ENCODE data around the gene TBC1D1. TPM values are rescaled to one million over a fixed set of nuclear protein-coding genes. Genes with fewer than 3 reads are reported as not detected.

Gene TBC1D1
- total and polyA plus RNA-seq, 2 of the 8 experiments (the other 6 are each of a cell fraction or from before 2014, with no cell fraction given): 96.9 to 162 TPM

DNA sequence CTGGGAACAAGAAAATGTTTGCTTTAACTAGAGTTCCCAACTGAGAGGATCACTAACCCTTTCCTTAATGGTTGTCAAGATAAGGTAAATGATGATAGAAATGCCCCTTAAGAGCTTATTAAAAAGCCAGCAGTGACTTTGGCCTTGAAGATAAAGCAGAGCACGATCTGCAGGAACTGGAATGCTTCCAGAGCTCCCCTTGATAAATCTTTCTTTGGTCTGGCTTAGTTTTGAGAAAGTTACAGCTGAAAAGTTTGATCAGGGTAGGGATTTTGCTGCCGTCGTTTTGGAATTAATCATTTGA lies 133.3 kb downstream of the TBC1D1 start:
- H2BK20ac ChIP-seq (ENCODE audit: low read length): no peak overlapping the region
- 83% methylated on average over 3 of the region's 3 CpGs; no CpG with 5 or more reads in 1 of the 2 experiments for whole genome bisulfite sequencing, 2 experiments (ENCODE audit: extremely low coverage in 1 of 2, insufficient coverage in 1 of 2, insufficient read length in 1 of 2, insufficient replicate concordance in 2 of 2, low coverage in 1 of 2, low lambda C conversion rate in 2 of 2, missing lambda C conversion rate in 1 of 2)
- no peak overlapping the region for H3K9ac ChIP-seq (replicated peaks in 1 of 4; ENCODE audit: extremely low read depth in 1 of 4, low read depth in 3 of 4, low read length in 3 of 4)
- no peak overlapping the region for H3K27ac ChIP-seq (ENCODE audit: low read depth, low read length)
- H2BK15ac ChIP-seq (ENCODE audit: low read length): no peak overlapping the region
- DNase-seq (ENCODE audit: low read depth in 1 of 2, low spot score in 2 of 2) (no peak), FAIRE-seq (no peak)
- no peaks in the 10 kb centered on the region for H3K79me1 ChIP-seq (ENCODE audit: low read depth, low read length)
- H3K18ac ChIP-seq (ENCODE audit: extremely low read depth, low read length): no peak overlapping the region
- ChIA-PET CTCF (ENCODE audit: partially characterized antibody) (interaction anchor here (0.6 to 0.9 kb wide), 2 partner anchors 20 to 30 kb away, joined by 3 read pairs; no protein-coding TSS in a partner anchor), POLR2A (ENCODE audit: partially characterized antibody) (interaction anchor here (0.5 kb wide), 1 partner anchor 559 kb away, joined by 3 read pairs; no protein-coding TSS in a partner anchor)
- H2AK5ac ChIP-seq (ENCODE audit: low read depth, low read length): no peak overlapping the region
- H3K4me3 ChIP-seq (ENCODE audit: extremely low read depth in 1 of 4, insufficient read depth in 2 of 4, low read depth in 3 of 4, low read length in 4 of 4): no peak overlapping the region
- H3K4me1 ChIP-seq (replicated peaks in 1 of 4; ENCODE audit: control insufficient read depth in 3 of 4, insufficient read depth in 4 of 4, low read length in 3 of 4): no peaks in the 10 kb centered on the region
- H4K8ac ChIP-seq (ENCODE audit: extremely low read depth, insufficient read depth, low read length): no peak overlapping the region
- H2BK5ac ChIP-seq (ENCODE audit: low read depth, low read length): no peak overlapping the region
- H3K36me3 ChIP-seq (ENCODE audit: control insufficient read depth in 2 of 4, insufficient read depth in 4 of 4, low read length in 3 of 4): peaks cover 3 to 38% (median 26%) of the 10 kb centered on the region in 4 experiments; a peak in 7 of 8 replicates
- H4K91ac ChIP-seq (replicated peaks; ENCODE audit: insufficient read length, low read length): no peak overlapping the region
- H2BK120ac ChIP-seq (replicated peaks; ENCODE audit: low read depth, low read length): no peak overlapping the region
- no peaks in the 10 kb centered on the region for H3K27me3 ChIP-seq (replicated peaks in 1 of 4; ENCODE audit: control insufficient read depth in 3 of 4, extremely low read depth in 1 of 4, insufficient read depth in 3 of 4, low read length in 3 of 4)
- no peaks in the 10 kb centered on the region for H3K9me3 ChIP-seq (ENCODE audit: insufficient read depth in 2 of 2, low read depth in 1 of 2, low read length in 1 of 2)
- H3K4me2 ChIP-seq (ENCODE audit: insufficient read depth in 1 of 2, low read depth in 2 of 2, low read length in 2 of 2): no peak overlapping the region
- no peak overlapping the region for H4K5ac ChIP-seq (ENCODE audit: insufficient read length, low read depth, low read length)
- H3K23me2 ChIP-seq (ENCODE audit: low read depth, low read length): no peaks in the 10 kb centered on the region
- H2BK12ac ChIP-seq (ENCODE audit: low read depth, low read length): no peak overlapping the region
- H3K23ac ChIP-seq (ENCODE audit: insufficient read length): no peak overlapping the region
- TF ChIP-seq EZH2 (IDR thresholded peaks at IDR 0.05; ENCODE audit: low read depth, low read length, severe bottlenecking): no peak
- no peak for TF ChIP-seq TBP (IDR thresholded peaks at IDR 0.05; ENCODE audit: low read depth, low read length)
- no peak for TF ChIP-seq CHD2 (IDR thresholded peaks at IDR 0.05; ENCODE audit: low read length)
- no peak for TF ChIP-seq EP300 (IDR thresholded peaks at IDR 0.05; ENCODE audit: borderline replicate concordance in 1 of 2, low read depth in 2 of 2, low read length in 2 of 2)
- TF ChIP-seq ASH2L (IDR thresholded peaks at IDR 0.05; ENCODE audit: low read length): no peak
- no peak for TF ChIP-seq MAFK (IDR thresholded peaks at IDR 0.05; ENCODE audit: low read depth, low read length)
- TF ChIP-seq TAF7 (optimal IDR thresholded peaks at IDR 0.05; ENCODE audit: borderline replicate concordance, low read depth, low read length): no peak
- no peak for TF ChIP-seq RAD21 (IDR thresholded peaks at IDR 0.05 in 1 of 2, conservative IDR thresholded peaks at IDR 0.05 in 1 of 2; ENCODE audit: low read depth in 2 of 2, low read length in 2 of 2)
- H3K14ac ChIP-seq (ENCODE audit: insufficient read length): no peak overlapping the region
- no peaks in the 10 kb centered on the region for H3K79me2 ChIP-seq (ENCODE audit: control insufficient read depth in 1 of 2, insufficient read depth in 2 of 2, low read length in 2 of 2)
- H3K56ac ChIP-seq (replicated peaks; ENCODE audit: insufficient read length, low read depth, low read length): no peak overlapping the region
- H2AFZ ChIP-seq (ENCODE audit: low read length): no peak overlapping the region
- no peaks in the 10 kb centered on the region for H4K20me1 ChIP-seq (replicated peaks in 1 of 2; ENCODE audit: control insufficient read depth in 1 of 2, insufficient read depth in 2 of 2, low read length in 2 of 2)
- H3K4ac ChIP-seq (replicated peaks; ENCODE audit: insufficient read length, low read depth, low read length): no peak overlapping the region
